SK-N-SH (cell line): ENCODE data around the gene ZNHIT3. TPM values are rescaled to one million over a fixed set of nuclear protein-coding genes. Genes with fewer than 3 reads are reported as not detected.
A peak's percentile ranks its signal among the peaks of the same experiment; 100 is the strongest.
"Not testable (repeated sequence)": the region's sequence is repeated elsewhere in the genome, so short reads cannot be mapped to it uniquely, and the experiment has no call there.

Source experiments
- CTCF ChIA-PET: fragments of 300-600, 350-600 bp; formaldehyde crosslinking; extraction: SDS; loops from one replicate; lab custom pipeline; 2021; lab: Yijun Ruan, JAX
- POLR2A ChIA-PET: fragments of 350-600 bp; sonication (Branson Sonifier 250); formaldehyde crosslinking; extraction: SDS; loops from one replicate; lab custom pipeline; 2020; ENCODE audit warnings: antibody characterized with exemption, inconsistent platforms; lab: Yijun Ruan, JAX
- DNase-seq: peaks from one replicate; pipeline ENCODE4 v3.0.0; 2012
- H2AFZ ChIP-seq: fragments of 200-600 bp; sonication (generic); 2 replicates; pipeline ENCODE4 v1.8.1; 2016; ENCODE audit warnings: antibody characterized with exemption, mild to moderate bottlenecking, low read depth
- H3F3A ChIP-seq: fragments of 200-600 bp; sonication (generic); replicated peaks from 2 replicates; pipeline ENCODE3; 2016; ENCODE audit warnings: antibody characterized with exemption, mild to moderate bottlenecking; ENCODE audit not compliant: insufficient read depth
- H3K27ac ChIP-seq, 2 experiments: fragments of 200-500 bp in 1 of 2; fragments of 200-600 bp in 1 of 2; sonication (Bioruptor generic) in 1 of 2; sonication (generic), shearing (Covaris generic) in 1 of 2; 2 replicates each; pipeline versions ENCODE4 v1.5.1 to v1.6.1; 2014 to 2016; ENCODE audit warnings: low read depth in 2 of 2, inconsistent platforms in 1 of 2, low read length in 1 of 2, mild to moderate bottlenecking in 1 of 2, mixed read lengths in 1 of 2
- H3K27me3 ChIP-seq: fragments of 200-600 bp; sonication (generic), shearing (Covaris generic); 2 replicates; pipeline ENCODE4 v1.6.1; 2016; ENCODE audit warnings: mixed run types; ENCODE audit not compliant: insufficient read depth
- H3K36me3 ChIP-seq, 2 experiments: fragments of 200-500 bp in 1 of 2; fragments of 200-600 bp in 1 of 2; sonication (Bioruptor generic) in 1 of 2; sonication (generic) in 1 of 2; replicated peaks in 1 of 2; 2 replicates each; pipeline versions ENCODE3 to v1.5.1; 2014 to 2016; ENCODE audit warnings: low read length in 1 of 2, mild to moderate bottlenecking in 1 of 2; ENCODE audit not compliant: insufficient read depth in 2 of 2, control insufficient read depth in 1 of 2
- H3K4me1 ChIP-seq, 2 experiments: fragments of 200-500 bp in 1 of 2; fragments of 200-600 bp in 1 of 2; sonication (Bioruptor generic) in 1 of 2; sonication (generic), shearing (Covaris generic) in 1 of 2; 2 replicates each; pipeline versions ENCODE4 v1.5.1 to v1.6.1; 2014 to 2016; ENCODE audit warnings: low read depth in 1 of 2, low read length in 1 of 2, mixed run types in 1 of 2; ENCODE audit not compliant: insufficient read depth in 2 of 2, control insufficient read depth in 1 of 2
- H3K4me2 ChIP-seq: fragments of 200-600 bp; sonication (generic), shearing (Covaris generic); 2 replicates; pipeline ENCODE4 v1.6.1; 2017; ENCODE audit warnings: mixed run types
- H3K4me3 ChIP-seq, 2 experiments: fragments of 200-500 bp in 1 of 2; fragments of 200-600 bp in 1 of 2; sonication (Bioruptor generic) in 1 of 2; sonication (generic), shearing (Covaris generic) in 1 of 2; 2 replicates each; pipeline versions ENCODE4 v1.5.1 to v1.8.1; 2014 to 2016; ENCODE audit warnings: low read depth in 2 of 2, inconsistent platforms in 1 of 2, low read length in 1 of 2, mild to moderate bottlenecking in 1 of 2, mixed read lengths in 1 of 2, moderate library complexity in 1 of 2
- H3K79me2 ChIP-seq: fragments of 200-600 bp; sonication (generic); 2 replicates; pipeline ENCODE4 v1.8.1; 2017; ENCODE audit warnings: mild to moderate bottlenecking; ENCODE audit not compliant: insufficient read depth
- H3K9ac ChIP-seq: fragments of 200-600 bp; sonication (generic); 2 replicates; pipeline ENCODE4 v1.6.1; 2017; ENCODE audit warnings: mixed run types
- H3K9me2 ChIP-seq: fragments of 200-600 bp; sonication (generic); 2 replicates; pipeline ENCODE4 v1.6.1; 2017; ENCODE audit warnings: mixed run types
- H3K9me3 ChIP-seq: fragments of 200-600 bp; sonication (generic); 2 replicates; pipeline ENCODE4 v1.6.1; 2017; ENCODE audit warnings: mixed run types, mild to moderate bottlenecking, moderate library complexity
- H4K20me1 ChIP-seq: fragments of 200-600 bp; sonication (generic); 2 replicates; pipeline ENCODE4 v1.6.1; 2017; ENCODE audit warnings: mild to moderate bottlenecking, mixed run types; ENCODE audit not compliant: insufficient read depth
- CHD2 ChIP-seq: fragments of 150-350 bp; IDR thresholded peaks from 2 replicates; pipeline ENCODE4 v1.6.1; 2018; ENCODE audit warnings: low read length; ENCODE audit not compliant: partially characterized antibody
- EZH2phosphoT487 ChIP-seq: fragments of 200-600 bp; sonication (generic); IDR thresholded peaks from 2 replicates; pipeline ENCODE4 v1.6.1; 2017; ENCODE audit warnings: low read depth, mixed run types, mild to moderate bottlenecking, antibody characterized with exemption, moderate library complexity, borderline replicate concordance
- GATA2 ChIP-seq: sonication (generic); formaldehyde crosslinking; IDR thresholded peaks from 2 replicates; pipeline ENCODE4 v1.5.0; 2020; ENCODE audit warnings: mild to moderate bottlenecking, missing genetic modification reagents
- JUND ChIP-seq: IDR thresholded peaks from 2 replicates; pipeline ENCODE4 v1.4.0; 2012
- POLR2AphosphoS5 ChIP-seq: IDR thresholded peaks from 2 replicates; pipeline ENCODE4 v1.6.1; 2012; ENCODE audit warnings: low read depth, low read length
- TEAD4 ChIP-seq: IDR thresholded peaks from 2 replicates; pipeline ENCODE4 v1.4.0; 2012; ENCODE audit warnings: mild to moderate bottlenecking, borderline replicate concordance; ENCODE audit not compliant: insufficient read depth
- ZBTB33 ChIP-seq: IDR thresholded peaks from 2 replicates; pipeline ENCODE4 v1.4.0; 2012; ENCODE audit warnings: low read depth, borderline replicate concordance
- WGBS: methylation state at CpG from one replicate; pipeline ENCODE4 v1.1.6; 2017; ENCODE audit warnings: low lambda C conversion rate; 5-methylcytosine and 5-hydroxymethylcytosine counted together
- polyA plus RNA-seq, 3 experiments: library from polyadenylated mRNA; depleted of rRNA; stranded (reverse); fragments of >200 nt; gene quantifications; 2 replicates each; pipeline ENCODE4 v1.2.3, GENCODE V29; 2012
- TF ChIP-seq, protein P1 (sequence below): IDR thresholded peaks from 2 replicates; pipeline ENCODE4 v1.4.0; 2012; ENCODE audit warnings: low read depth, borderline replicate concordance
- TF ChIP-seq, protein P2 (sequence below): fragments of 150-350 bp; IDR thresholded peaks from 2 replicates; pipeline ENCODE4 v1.6.1; 2016; ENCODE audit warnings: mild to moderate bottlenecking, low read depth, low read length

ZNHIT3 gene
- polyA plus RNA-seq, 1 of the 3 experiments (the other 2 are of a cell fraction) = 59.9 TPM

DNA sequence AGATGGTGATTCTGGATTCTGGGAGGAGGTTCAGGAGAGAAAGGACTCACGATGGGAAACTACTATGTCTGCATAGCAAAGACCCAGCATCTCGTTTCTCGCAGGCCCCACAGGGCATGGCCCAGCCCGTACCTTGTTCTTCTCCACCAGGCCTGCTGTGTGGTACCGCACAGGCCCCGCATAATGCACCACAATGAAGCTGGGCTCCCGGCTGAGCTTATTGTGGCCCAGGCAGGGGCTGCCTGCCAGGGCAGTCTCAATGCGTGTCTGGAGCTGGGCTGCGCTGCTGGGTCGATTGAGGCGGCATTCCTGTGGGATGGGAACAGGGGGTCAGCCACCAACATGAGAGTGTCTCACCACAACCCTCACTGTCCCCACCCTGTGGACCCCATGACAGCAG, 20.4 kb downstream of the ZNHIT3 start:
- H3K9ac ChIP-seq = no peak overlapping the region
- no peaks in the 10 kb centered on the region for H4K20me1 ChIP-seq
- H3K4me3 ChIP-seq = no peak overlapping the region
- ChIA-PET CTCF (interaction anchor here (1.7 kb wide), 1 partner anchor 24 kb away, joined by 6 read pairs; no protein-coding TSS in a partner anchor), POLR2A (no interaction called here)
- no peak for DNase-seq
- H3K9me2 ChIP-seq = no peaks in the 10 kb centered on the region
- H3K79me2 ChIP-seq = no peaks in the 10 kb centered on the region
- no peaks in the 10 kb centered on the region; a peak in 1 of 4 replicates for H3K4me1 ChIP-seq
- H2AFZ ChIP-seq = no peak overlapping the region
- H3F3A ChIP-seq = peaks cover 3% of the 10 kb centered on the region
- H3K27me3 ChIP-seq = no peaks in the 10 kb centered on the region
- H3K4me2 ChIP-seq = no peak overlapping the region
- H3K27ac ChIP-seq = no peak overlapping the region
- H3K36me3 ChIP-seq = peaks cover 16 to 55% of the 10 kb centered on the region in 2 experiments
- no peaks in the 10 kb centered on the region for H3K9me3 ChIP-seq
- TF ChIP-seq, protein P1, sequence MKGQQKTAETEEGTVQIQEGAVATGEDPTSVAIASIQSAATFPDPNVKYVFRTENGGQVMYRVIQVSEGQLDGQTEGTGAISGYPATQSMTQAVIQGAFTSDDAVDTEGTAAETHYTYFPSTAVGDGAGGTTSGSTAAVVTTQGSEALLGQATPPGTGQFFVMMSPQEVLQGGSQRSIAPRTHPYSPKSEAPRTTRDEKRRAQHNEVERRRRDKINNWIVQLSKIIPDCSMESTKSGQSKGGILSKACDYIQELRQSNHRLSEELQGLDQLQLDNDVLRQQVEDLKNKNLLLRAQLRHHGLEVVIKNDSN = no peak
- TF ChIP-seq JUND (no peak), CHD2 (no peak), GATA2 (CRISPR knock-in tag) (no peak), ZBTB33 (no peak), EZH2phosphoT487 (no peak), POLR2AphosphoS5 (0 out of 2 replicates have a peak, but pooled peaks have one; percentile 1)
- no CpG with 5 or more reads among the region's 11 CpGs for WGBS

DNA sequence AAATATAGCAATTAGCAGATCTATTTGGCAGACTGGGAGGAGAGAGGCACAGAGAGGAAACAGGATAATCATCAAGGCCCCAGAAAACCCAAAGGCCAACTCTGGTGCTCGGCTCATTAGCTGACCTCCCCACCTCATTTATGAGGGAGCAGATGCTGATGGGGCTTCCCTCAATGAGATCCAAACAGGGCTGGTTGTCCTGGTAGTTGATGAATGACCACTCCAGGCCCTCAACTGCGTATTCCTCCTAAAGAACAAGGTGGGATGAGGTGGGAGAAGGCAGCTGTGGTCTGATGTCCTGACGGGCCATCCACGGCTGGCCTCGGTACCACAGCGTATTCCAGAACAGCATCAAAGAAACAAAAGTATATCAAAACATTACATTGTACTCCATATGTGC, 20.8 kb downstream of the ZNHIT3 start:
- Histone ChIP-seq H3K9ac (no peak overlapping the region), H4K20me1 (no peaks in the 10 kb centered on the region), H3K9me2 (no peaks in the 10 kb centered on the region), H3F3A (peaks cover 3% of the 10 kb centered on the region), H3K9me3 (no peaks in the 10 kb centered on the region), H2AFZ (no peak overlapping the region), H3K4me1 (no peaks in the 10 kb centered on the region; a peak in 1 of 4 replicates), H3K36me3 (peaks cover 16 to 53% of the 10 kb centered on the region in 2 experiments), H3K27me3 (no peaks in the 10 kb centered on the region), H3K4me2 (no peak overlapping the region), H3K4me3 (no peak overlapping the region), H3K79me2 (no peaks in the 10 kb centered on the region), H3K27ac (no peak overlapping the region)
- TF ChIP-seq, protein P1 = no peak
- TF ChIP-seq JUND (no peak), EZH2phosphoT487 (no peak), TEAD4 (no peak), ZBTB33 (no peak)
- TF ChIP-seq, protein P2, sequence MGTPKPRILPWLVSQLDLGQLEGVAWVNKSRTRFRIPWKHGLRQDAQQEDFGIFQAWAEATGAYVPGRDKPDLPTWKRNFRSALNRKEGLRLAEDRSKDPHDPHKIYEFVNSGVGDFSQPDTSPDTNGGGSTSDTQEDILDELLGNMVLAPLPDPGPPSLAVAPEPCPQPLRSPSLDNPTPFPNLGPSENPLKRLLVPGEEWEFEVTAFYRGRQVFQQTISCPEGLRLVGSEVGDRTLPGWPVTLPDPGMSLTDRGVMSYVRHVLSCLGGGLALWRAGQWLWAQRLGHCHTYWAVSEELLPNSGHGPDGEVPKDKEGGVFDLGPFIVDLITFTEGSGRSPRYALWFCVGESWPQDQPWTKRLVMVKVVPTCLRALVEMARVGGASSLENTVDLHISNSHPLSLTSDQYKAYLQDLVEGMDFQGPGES = no peak
- ChIA-PET CTCF (interaction anchor here (1.7 kb wide), 1 partner anchor 25 kb away, joined by 6 read pairs; no protein-coding TSS in a partner anchor), POLR2A (no interaction called here)
- WGBS = 97% methylated on average over 6 of the region's 6 CpGs
- no peak for DNase-seq

DNA sequence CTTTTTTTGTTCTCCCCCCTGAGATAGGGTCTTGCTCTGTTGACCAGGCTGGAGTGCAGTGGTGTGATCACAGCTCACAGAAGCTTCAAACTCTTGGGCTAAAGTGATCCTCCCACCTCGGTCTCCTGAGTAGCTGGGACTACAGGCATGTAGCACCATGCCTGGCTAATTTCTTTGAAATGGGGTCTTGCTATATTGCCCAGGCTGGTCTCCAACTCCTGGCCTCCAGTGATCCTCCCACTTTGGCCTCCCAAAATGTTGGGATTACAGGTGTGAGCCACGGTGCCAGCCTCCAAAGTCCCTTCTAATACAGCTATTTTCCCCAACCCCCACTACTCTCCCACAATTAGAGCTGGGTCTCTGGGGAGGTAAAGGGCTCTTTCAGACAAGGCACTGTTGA, 22.0 kb downstream of the ZNHIT3 start:
- POLR2A ChIA-PET, H3K4me1 ChIP-seq, H3K4me2 ChIP-seq, H3K9me2 ChIP-seq, H3F3A ChIP-seq, H2AFZ ChIP-seq, H4K20me1 ChIP-seq, H3K9me3 ChIP-seq, H3K9ac ChIP-seq, DNase-seq, H3K4me3 ChIP-seq, H3K79me2 ChIP-seq, H3K27ac ChIP-seq, H3K27me3 ChIP-seq: not testable (repeated sequence)
- CTCF ChIA-PET = interaction anchor here (1.7 kb wide), 1 partner anchor 26 kb away, joined by 6 read pairs; no protein-coding TSS in a partner anchor
- 100% methylated on average over 2 of the region's 2 CpGs for WGBS
- peaks cover 8 to 60% of the 10 kb centered on the region in 2 experiments for H3K36me3 ChIP-seq
